VCaP (cell line): Measurements from ENCODE around the gene LTBP1.

Experiments used
- H3K27ac ChIP-seq: fragments of 450-650 bp; 2 replicates; pipeline ENCODE4 v1.5.1; 2017
- CTCF ChIP-seq: fragments of 450-650 bp; conservative IDR thresholded peaks from 2 replicates; pipeline ENCODE4 v1.5.1; 2017; ENCODE audit warnings: mild to moderate bottlenecking, moderate library complexity

The LTBP1 gene

DNA sequence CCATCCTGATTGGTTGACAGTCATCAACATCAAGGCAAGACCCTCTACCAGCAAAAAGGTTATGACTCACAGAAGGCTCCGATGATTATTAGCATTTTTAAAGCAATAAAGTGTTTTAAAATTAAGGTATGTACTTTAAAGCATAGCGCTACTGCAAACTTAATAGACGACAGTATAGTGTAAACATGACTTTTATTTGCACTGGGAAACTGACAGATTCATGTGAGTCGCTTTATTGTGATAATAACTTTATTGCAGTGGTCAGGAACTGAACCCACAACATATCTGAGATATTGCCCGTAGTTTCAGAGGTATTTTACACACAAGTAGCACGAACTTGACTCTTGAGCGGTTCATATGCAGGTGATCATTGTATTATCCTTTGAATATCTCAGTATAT lies 249.1 kb downstream of the LTBP1 start:
- peak overlapping the region; percentile 75 for H3K27ac ChIP-seq
- no peak for TF ChIP-seq CTCF

- H3K27ac ChIP-seq: peak overlapping the region; percentile 75
- TF ChIP-seq CTCF: no peak
These were observed 249.9 kb downstream of the LTBP1 start for GRCh38 chr2:33196700-33197099.

DNA sequence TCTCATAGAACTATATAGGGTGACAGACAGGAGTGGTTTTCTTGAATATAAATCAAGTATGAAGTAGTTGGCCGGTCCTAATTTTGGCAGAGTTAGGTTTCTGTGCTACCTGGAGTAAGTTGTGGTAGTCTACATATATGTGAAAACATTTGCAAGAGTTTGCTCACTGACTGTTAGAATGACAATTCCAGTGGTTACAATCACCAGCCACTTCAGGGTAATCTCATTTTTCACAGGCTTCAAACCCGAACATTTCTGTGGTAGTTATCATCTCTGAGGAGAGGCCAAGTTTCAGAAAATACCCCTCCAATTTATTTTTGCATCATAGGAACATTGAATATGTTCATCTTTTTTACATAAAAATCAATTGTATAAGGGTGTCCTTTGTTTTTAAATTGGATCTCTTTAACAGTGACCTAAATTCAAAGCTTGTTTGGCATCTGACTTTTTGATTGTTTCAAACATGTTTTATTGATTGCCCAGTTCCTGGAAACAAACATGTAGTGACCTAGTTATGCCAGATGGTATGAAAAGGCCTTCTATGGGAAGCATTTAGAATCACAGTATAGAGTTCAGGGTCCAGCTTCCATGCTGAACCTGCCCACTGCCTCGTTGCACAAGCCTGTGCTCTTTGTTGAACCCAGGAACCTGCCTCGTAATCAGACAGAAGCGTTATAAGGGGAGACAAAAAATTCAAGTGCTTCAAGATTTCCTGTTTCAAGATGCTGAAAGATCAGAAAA lies 250.6 kb downstream of the LTBP1 start:
- no peak for TF ChIP-seq CTCF
- H3K27ac ChIP-seq: peak overlapping the region; percentile 75

DNA sequence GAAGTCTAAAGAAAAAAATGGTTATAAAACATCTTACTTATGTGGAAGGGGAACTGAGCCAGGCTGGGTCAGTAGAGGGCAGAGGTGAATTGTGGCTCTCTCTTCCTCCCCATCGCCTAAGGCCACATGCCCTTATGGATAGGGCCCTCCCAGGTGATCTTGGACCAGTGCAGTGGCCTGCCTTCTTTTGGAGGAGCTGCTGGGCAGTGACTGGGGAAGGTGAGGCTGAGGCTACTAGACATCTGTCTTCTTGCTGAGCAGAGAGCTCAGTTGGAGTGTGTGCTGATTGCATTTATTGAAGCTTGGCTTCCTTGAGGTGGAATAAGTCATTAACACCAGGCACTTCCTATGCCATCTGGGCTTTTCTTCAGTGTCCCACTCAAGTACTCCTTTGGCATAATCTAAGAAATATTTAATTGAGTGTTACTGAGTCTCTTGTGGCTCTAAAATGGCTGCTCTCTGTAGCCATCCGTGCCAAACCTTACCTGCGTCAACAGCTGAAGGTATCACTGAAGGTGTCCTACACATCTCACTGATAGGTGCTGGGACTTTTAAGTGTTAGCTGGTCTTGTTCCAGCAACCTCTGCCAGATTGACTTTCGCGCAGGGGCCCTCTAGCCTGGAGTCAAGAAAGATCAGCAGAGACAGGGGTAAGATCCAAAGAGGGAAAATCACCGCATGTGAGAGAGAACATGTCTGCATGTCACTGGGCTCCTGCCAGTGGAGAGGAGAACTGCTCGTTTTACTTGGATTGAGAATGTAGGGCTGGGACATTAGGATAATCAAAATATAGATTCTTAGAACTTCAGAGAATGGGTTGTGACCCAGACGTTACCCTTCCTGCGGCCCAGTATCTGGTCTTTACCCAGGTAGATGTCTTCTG lies 256.1 kb downstream of the LTBP1 start:
- TF ChIP-seq CTCF: no peak

GRCh38 chr2:33204945-33205344 lies 258.2 kb downstream of the LTBP1 start:
- no peak for TF ChIP-seq CTCF

More for the DNA sequence above, 256.1 kb downstream of the LTBP1 start:
- peak overlapping the region; percentile 79 for H3K27ac ChIP-seq

DNA sequence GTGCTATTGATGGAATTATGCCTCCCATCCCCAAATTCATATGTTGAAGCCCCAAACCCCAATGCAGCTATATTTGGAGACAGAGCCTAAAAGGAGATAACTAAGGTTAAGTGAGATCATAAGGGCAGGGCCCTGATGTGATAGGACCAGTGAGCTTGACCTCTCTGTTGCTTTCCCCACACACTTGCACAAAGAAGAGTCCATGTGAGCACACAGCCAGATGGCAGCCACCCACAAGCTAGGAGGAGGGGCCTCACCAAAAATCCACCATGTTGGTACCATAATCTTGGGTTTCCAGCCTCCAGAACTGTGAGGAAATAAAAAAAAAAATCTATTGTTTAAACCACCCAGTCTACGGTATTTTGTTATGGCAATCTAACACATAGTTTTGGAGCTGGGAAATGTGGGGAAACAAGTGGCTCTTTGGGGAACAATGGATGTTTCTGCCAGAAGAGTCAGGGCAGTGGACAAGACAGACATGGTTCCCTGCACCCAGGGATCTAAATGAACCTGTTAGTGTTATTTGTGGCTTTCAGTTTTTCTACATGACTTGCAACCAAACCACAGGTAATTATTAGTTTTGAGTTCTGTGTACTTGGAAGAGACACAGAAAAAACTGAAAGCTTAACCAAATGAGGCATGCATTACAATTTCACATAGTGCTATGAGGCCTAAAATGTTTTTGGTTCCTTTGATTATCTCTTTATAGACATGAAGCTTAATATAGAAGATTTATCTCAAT lies 259.1 kb downstream of the LTBP1 start:
- no peak for TF ChIP-seq CTCF
- peak overlapping the region; percentile 41; the same call in 1 of the 2 replicates for H3K27ac ChIP-seq

More at GRCh38 chr2:33204945-33205344, 258.2 kb downstream of the LTBP1 start:
- H3K27ac ChIP-seq: no peak overlapping the region

DNA sequence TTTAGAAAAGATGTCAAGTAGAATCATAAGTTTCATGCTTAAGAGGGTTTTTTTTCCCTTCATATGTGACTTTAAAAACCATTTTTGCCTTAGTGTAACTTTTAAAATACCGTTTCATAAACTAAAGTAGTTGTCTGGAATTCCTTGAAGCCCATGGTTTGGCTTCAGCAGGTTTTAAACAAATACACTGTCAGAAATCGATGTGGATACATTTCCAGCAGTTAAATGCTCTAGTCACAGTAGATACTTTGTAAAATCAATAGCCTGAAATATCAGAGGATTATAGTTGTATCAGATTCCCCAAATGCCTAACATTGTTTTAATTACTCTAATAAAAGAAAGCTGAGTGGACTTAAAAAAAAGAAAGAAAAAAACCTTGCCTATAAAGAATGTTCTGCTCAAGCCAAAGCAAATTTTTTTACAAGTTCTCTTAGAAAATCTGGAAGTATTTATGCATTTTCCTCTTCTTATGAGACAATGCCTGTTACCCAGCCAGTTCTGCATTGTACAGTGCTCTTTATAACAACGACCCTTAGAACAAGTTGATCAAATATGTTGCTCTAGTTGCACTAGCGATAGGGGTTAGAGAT lies 260.5 kb downstream of the LTBP1 start:
- H3K27ac ChIP-seq: peak overlapping the region; percentile 41
- no peak for TF ChIP-seq CTCF
